ENCODE results near the gene HOXD9. TPM values are rescaled to one million over a fixed set of nuclear protein-coding genes. Genes with fewer than 3 reads are reported as not detected.

HOXD9 gene
- total RNA-seq, 1 experiment from 2014 or later, result not detected

DNA sequence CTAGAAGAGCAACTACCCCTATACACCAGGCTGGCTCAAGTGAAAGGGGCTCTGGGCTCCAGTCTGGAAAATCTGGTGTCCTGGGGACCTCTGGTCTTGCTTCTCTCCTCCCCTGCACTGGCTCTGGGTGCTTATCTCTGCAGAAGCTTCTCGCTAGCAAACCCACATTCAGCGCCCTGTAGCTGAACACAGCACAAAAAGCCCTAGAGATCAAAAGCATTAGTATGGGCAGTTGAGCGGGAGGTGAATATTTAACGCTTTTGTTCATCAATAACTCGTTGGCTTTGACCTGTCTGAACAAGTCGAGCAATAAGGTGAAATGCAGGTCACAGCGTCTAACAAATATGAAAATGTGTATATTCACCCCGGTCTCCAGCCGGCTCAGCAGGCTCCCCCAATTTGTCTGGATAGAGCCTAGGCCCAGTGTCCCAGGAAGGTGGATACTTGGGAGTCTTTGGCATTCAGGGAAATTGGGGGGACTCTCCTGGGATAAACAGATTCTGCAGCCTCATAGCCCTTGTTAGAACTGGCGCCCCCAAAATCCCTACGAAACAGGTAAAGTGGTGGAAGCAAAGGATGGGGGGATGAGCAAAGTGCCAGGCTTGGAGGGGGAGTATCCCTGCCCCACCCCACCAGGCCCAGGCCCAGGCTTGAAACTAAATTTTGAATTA lies 26.4 kb downstream of the HOXD9 start:
- DNase-seq, result no peak

More for the DNA sequence above, 26.4 kb downstream of the HOXD9 start:
- no peaks in the 10 kb centered on the region; the same call in 1 of the 2 replicates for H3K4me1 ChIP-seq (ENCODE audit: insufficient read depth, low read length)
- H3K23me2 ChIP-seq (ENCODE audit: insufficient read length, low read depth, low read length, poor library complexity, severe bottlenecking), result no peaks in the 10 kb centered on the region
- WGBS (ENCODE audit: extremely low coverage, insufficient read length, low lambda C conversion rate), result no CpG with 5 or more reads among the region's 11 CpGs
- no peak overlapping the region for H2AK5ac ChIP-seq (ENCODE audit: insufficient read length, low read length)
- no peak overlapping the region for H3K4me3 Mint-ChIP-seq
- TF ChIP-seq, protein P1, sequence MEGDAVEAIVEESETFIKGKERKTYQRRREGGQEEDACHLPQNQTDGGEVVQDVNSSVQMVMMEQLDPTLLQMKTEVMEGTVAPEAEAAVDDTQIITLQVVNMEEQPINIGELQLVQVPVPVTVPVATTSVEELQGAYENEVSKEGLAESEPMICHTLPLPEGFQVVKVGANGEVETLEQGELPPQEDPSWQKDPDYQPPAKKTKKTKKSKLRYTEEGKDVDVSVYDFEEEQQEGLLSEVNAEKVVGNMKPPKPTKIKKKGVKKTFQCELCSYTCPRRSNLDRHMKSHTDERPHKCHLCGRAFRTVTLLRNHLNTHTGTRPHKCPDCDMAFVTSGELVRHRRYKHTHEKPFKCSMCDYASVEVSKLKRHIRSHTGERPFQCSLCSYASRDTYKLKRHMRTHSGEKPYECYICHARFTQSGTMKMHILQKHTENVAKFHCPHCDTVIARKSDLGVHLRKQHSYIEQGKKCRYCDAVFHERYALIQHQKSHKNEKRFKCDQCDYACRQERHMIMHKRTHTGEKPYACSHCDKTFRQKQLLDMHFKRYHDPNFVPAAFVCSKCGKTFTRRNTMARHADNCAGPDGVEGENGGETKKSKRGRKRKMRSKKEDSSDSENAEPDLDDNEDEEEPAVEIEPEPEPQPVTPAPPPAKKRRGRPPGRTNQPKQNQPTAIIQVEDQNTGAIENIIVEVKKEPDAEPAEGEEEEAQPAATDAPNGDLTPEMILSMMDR (conservative IDR thresholded peaks at IDR 0.05), result no peak
- H2BK15ac ChIP-seq (ENCODE audit: low read depth, low read length), result no peak overlapping the region
- H2BK12ac ChIP-seq (ENCODE audit: insufficient read length, low read depth, low read length), result no peak overlapping the region
- H3K36me3 Mint-ChIP-seq (ENCODE audit: insufficient read depth in 1 of 3, low read depth in 3 of 3), result no peaks in the 10 kb centered on the region; a peak in 1 of 7 replicates
- H3K18ac ChIP-seq (ENCODE audit: insufficient read length, low read depth, low read length), result no peak overlapping the region
- H4K91ac ChIP-seq (ENCODE audit: insufficient read length, low read depth, low read length), result no peak overlapping the region
- peaks cover 3 to 8% of the 10 kb centered on the region in 2 experiments; a peak in 3 of 5 replicates for H3K9me3 Mint-ChIP-seq
- no peak overlapping the region for H4K8ac ChIP-seq (replicated peaks; ENCODE audit: insufficient read length, low read depth, low read length)
- H3K9me3 ChIP-seq (ENCODE audit: control insufficient read depth, low read depth, low read length), result no peaks in the 10 kb centered on the region
- no peak overlapping the region for H2AFZ ChIP-seq (ENCODE audit: low read length)
- H3K56ac ChIP-seq (ENCODE audit: insufficient read length, low read depth, low read length), result no peak overlapping the region
- H3K23ac ChIP-seq (ENCODE audit: insufficient read length, low read depth, low read length), result no peak overlapping the region
- H3K4me2 ChIP-seq (ENCODE audit: insufficient read depth, insufficient read length, low read length), result no peak overlapping the region
- no peak overlapping the region for H3K9ac ChIP-seq (ENCODE audit: extremely low read depth, insufficient read length, low read length)
- H3T11ph ChIP-seq (ENCODE audit: low read length), result no peak overlapping the region
- H3K4me1 Mint-ChIP-seq, result peaks cover 2 to 21% of the 10 kb centered on the region in 2 experiments; a peak in 3 of 4 replicates
- no peak overlapping the region for H3K27ac ChIP-seq (ENCODE audit: insufficient read length, low read depth, low read length)
- peaks cover 100% of the 10 kb centered on the region for H3K27me3 Mint-ChIP-seq (ENCODE audit: low read depth)
- H2BK20ac ChIP-seq (ENCODE audit: low read depth, low read length, poor library complexity, severe bottlenecking), result no peak overlapping the region
- no peak overlapping the region for H4K5ac ChIP-seq (ENCODE audit: insufficient read length, low read depth, low read length)
- H2BK5ac ChIP-seq (ENCODE audit: insufficient read length, low read length), result no peak overlapping the region
- peaks cover 96% of the 10 kb centered on the region for H3K27me3 ChIP-seq (ENCODE audit: insufficient read depth, low read length)
- H4K20me1 ChIP-seq (ENCODE audit: control insufficient read depth, insufficient read depth, insufficient read length), result no peaks in the 10 kb centered on the region
- no peaks in the 10 kb centered on the region for H3K79me2 ChIP-seq (ENCODE audit: insufficient read depth, low read length)
- no peaks in the 10 kb centered on the region for H3K79me1 ChIP-seq (ENCODE audit: insufficient read depth, low read depth, low read length, poor library complexity, severe bottlenecking)
- no peak overlapping the region for H3K27ac Mint-ChIP-seq
- H2BK120ac ChIP-seq (ENCODE audit: low read depth, low read length, poor library complexity, severe bottlenecking), result no peak overlapping the region
- no peak overlapping the region for H3K4ac ChIP-seq (ENCODE audit: low read depth, low read length)
- H3K14ac ChIP-seq (ENCODE audit: insufficient read depth, low read length), result no peak overlapping the region

Measured in H9 (cell line).